HCT116 (cell line): ENCODE measurements around the gene XDH. TPM values are rescaled to one million over a fixed set of nuclear protein-coding genes. Genes with fewer than 3 reads are reported as not detected.

Experiments
- ATAC-seq: fragments of 200-7000 bp; cut with Tn5 transposase; 2 replicates; pipeline ENCODE4 v1.9.1; 2020; ENCODE audit warnings: mild to moderate bottlenecking, moderate library complexity
- BruUV-seq: library from RNA; stranded (reverse); fragments of 400-500 nt; replicated peaks from 2 replicates; lab custom pipeline; 2021; lab: Mats Ljungman, UMichigan
- CTCF ChIA-PET: fragments of 300-600 bp; sonication (Branson Sonifier 250); formaldehyde crosslinking; loops from one replicate; lab custom pipeline; 2021; ENCODE audit warnings: antibody characterized with exemption; lab: Charles Lee
- POLR2A ChIA-PET: fragments of 300-600, 350-600 bp; sonication (Branson Sonifier 250); formaldehyde crosslinking; loops from one replicate; lab custom pipeline; 2021; ENCODE audit warnings: antibody characterized with exemption; lab: Charles Lee
- RAD21 ChIA-PET, 2 experiments: fragments of 300-600 bp; sonication (Branson Sonifier 250); formaldehyde crosslinking; loops; one replicate each; lab custom pipeline; 2023; ENCODE audit warnings: low total read pairs in 2 of 2; ENCODE audit not compliant: uncharacterized antibody in 2 of 2, unreplicated experiment in 2 of 2, low non-redundant PET in 1 of 2; lab: Charles Lee
- DNase-seq: peaks from one replicate; pipeline ENCODE4 v3.0.0-alpha.2; 2010; ENCODE audit warnings: low read depth, low spot score
- H2AFZ ChIP-seq: fragments of 200-600 bp; shearing (Covaris generic), sonication (generic); 2 replicates; pipeline ENCODE4 v1.6.1; 2017; ENCODE audit warnings: low read depth, mixed run types, mixed read lengths, antibody characterized with exemption, low read length; ENCODE audit not compliant: poor library complexity, severe bottlenecking
- H3K27ac ChIP-seq: 2 replicates; pipeline ENCODE4 v1.5.1; 2012; ENCODE audit warnings: low read depth, low read length
- H3K27me3 ChIP-seq: fragments of 200-600 bp; sonication (generic); 2 replicates; pipeline ENCODE4 v1.6.1; 2016; ENCODE audit warnings: mixed run types, low read length, mixed read lengths; ENCODE audit not compliant: insufficient read depth
- H3K36me3 ChIP-seq, 2 experiments: fragments of 200-500 bp in 1 of 2; fragments of 200-600 bp in 1 of 2; sonication (Bioruptor generic) in 1 of 2; sonication (generic) in 1 of 2; 2 replicates each; pipeline versions ENCODE4 v1.5.1 to v1.6.1; 2014 to 2016; ENCODE audit warnings: low read length in 2 of 2, inconsistent platforms in 1 of 2, mixed read lengths in 1 of 2, mixed run types in 1 of 2; ENCODE audit not compliant: insufficient read depth in 2 of 2, control insufficient read depth in 1 of 2
- H3K4me1 ChIP-seq, 2 experiments: fragments of 200-600 bp in 1 of 2; sonication (generic) in 1 of 2; 2 replicates each; pipeline versions ENCODE4 v1.5.1 to v1.6.1; 2012 to 2017; ENCODE audit warnings: low read length in 2 of 2, inconsistent platforms in 1 of 2, mild to moderate bottlenecking in 1 of 2, mixed read lengths in 1 of 2, mixed run types in 1 of 2, moderate library complexity in 1 of 2; ENCODE audit not compliant: insufficient read depth in 2 of 2, control insufficient read depth in 1 of 2
- H3K4me2 ChIP-seq: fragments of 200-600 bp; sonication (generic); 2 replicates; pipeline ENCODE4 v1.6.1; 2017; ENCODE audit warnings: mixed run types, low read length, mixed read lengths
- H3K4me3 ChIP-seq, 2 experiments: fragments of 200-600 bp in 1 of 2; sonication (generic) in 1 of 2; replicated peaks in 1 of 2; 2 replicates each; pipeline ENCODE4 v1.5.1; 2011 to 2016; ENCODE audit warnings: low read length in 2 of 2, control low read depth in 1 of 2, low read depth in 1 of 2, mild to moderate bottlenecking in 1 of 2, mixed read lengths in 1 of 2, mixed run types in 1 of 2
- H3K79me2 ChIP-seq: fragments of 200-600 bp; sonication (generic); 2 replicates; pipeline ENCODE4 v1.6.1; 2017; ENCODE audit warnings: mild to moderate bottlenecking, mixed run types, low read length, moderate library complexity, mixed read lengths; ENCODE audit not compliant: insufficient read depth
- H3K9ac ChIP-seq: fragments of 200-600 bp; sonication (generic); 2 replicates; pipeline ENCODE4 v1.6.1; 2016; ENCODE audit warnings: low read length, mixed read lengths
- H3K9me2 ChIP-seq: fragments of 200-600 bp; sonication (generic), shearing (Covaris generic); 2 replicates; pipeline ENCODE4 v1.6.1; 2017; ENCODE audit warnings: mixed run types, mild to moderate bottlenecking, moderate library complexity; ENCODE audit not compliant: insufficient read depth
- H3K9me3 ChIP-seq, 2 experiments: fragments of 200-500 bp in 1 of 2; fragments of 200-600 bp in 1 of 2; sonication (Bioruptor generic) in 1 of 2; sonication (generic) in 1 of 2; 2 replicates each; pipeline ENCODE4 v1.6.1; 2014 to 2017; ENCODE audit warnings: low read length in 2 of 2, mixed read lengths in 2 of 2, inconsistent platforms in 1 of 2, low read depth in 1 of 2, mild to moderate bottlenecking in 1 of 2, mixed run types in 1 of 2, moderate library complexity in 1 of 2; ENCODE audit not compliant: control insufficient read depth in 1 of 2, insufficient read depth in 1 of 2
- H4K20me1 ChIP-seq: fragments of 200-600 bp; sonication (generic), shearing (Covaris generic); 2 replicates; pipeline ENCODE4 v1.6.1; 2017; ENCODE audit warnings: mixed run types, mild to moderate bottlenecking, moderate library complexity; ENCODE audit not compliant: insufficient read depth
- CBX3 ChIP-seq: IDR thresholded peaks from 2 replicates; pipeline ENCODE4 v1.6.1; 2012; ENCODE audit warnings: low read depth
- CEBPB ChIP-seq: IDR thresholded peaks from 2 replicates; pipeline ENCODE4 v1.6.1; 2012; ENCODE audit warnings: low read depth
- EZH2phosphoT487 ChIP-seq: fragments of 200-600 bp; IDR thresholded peaks from 2 replicates; pipeline ENCODE4 v1.6.1; 2018; ENCODE audit warnings: antibody characterized with exemption, borderline replicate concordance
- JUND ChIP-seq: IDR thresholded peaks from 2 replicates; pipeline ENCODE4 v1.6.1; 2012
- MAX ChIP-seq: IDR thresholded peaks from 2 replicates; pipeline ENCODE4 v1.6.1; 2012
- POLR2A ChIP-seq: IDR thresholded peaks from 2 replicates; pipeline ENCODE4 v1.7.0; 2011; ENCODE audit warnings: borderline replicate concordance; ENCODE audit not compliant: insufficient read depth, insufficient read length; ENCODE audit errors: extremely low read depth
- POLR2AphosphoS5 ChIP-seq: IDR thresholded peaks from 2 replicates; pipeline ENCODE4 v1.6.1; 2011; ENCODE audit warnings: mild to moderate bottlenecking, low read depth, low read length, moderate library complexity
- RAD21 ChIP-seq: IDR thresholded peaks from 2 replicates; pipeline ENCODE4 v1.6.1; 2012; ENCODE audit warnings: low read depth, mild to moderate bottlenecking
- SP1 ChIP-seq: IDR thresholded peaks from 2 replicates; pipeline ENCODE4 v1.6.1; 2012; ENCODE audit warnings: low read depth
- YY1 ChIP-seq: IDR thresholded peaks from 2 replicates; pipeline ENCODE4 v1.6.1; 2011; ENCODE audit warnings: low read length, low read depth, moderate library complexity, mild to moderate bottlenecking; ENCODE audit not compliant: insufficient replicate concordance; ENCODE audit errors: extremely low read depth
- ZFX ChIP-seq: fragments of 450-650 bp; IDR thresholded peaks from 2 replicates; pipeline ENCODE4 v1.6.1; 2017
- intact Hi-C: fragments of 100-400 bp; cut with micrococcal nuclease; formaldehyde crosslinking; loops from 2 replicates; pipeline ENCODE4 v1.10.0; 2022
- total RNA-seq: library from RNA; stranded (reverse); gene quantifications from one replicate; pipeline ENCODE4 v1.2.1, GENCODE V29; 2021; ENCODE audit not compliant: unreplicated experiment
- TF ChIP-seq, protein P1 (sequence below): IDR thresholded peaks from 2 replicates; pipeline ENCODE4 v1.6.1; 2012; ENCODE audit warnings: low read depth

The XDH gene
- total RNA-seq, 1 experiment from 2014 or later: 0.15 TPM

DNA sequence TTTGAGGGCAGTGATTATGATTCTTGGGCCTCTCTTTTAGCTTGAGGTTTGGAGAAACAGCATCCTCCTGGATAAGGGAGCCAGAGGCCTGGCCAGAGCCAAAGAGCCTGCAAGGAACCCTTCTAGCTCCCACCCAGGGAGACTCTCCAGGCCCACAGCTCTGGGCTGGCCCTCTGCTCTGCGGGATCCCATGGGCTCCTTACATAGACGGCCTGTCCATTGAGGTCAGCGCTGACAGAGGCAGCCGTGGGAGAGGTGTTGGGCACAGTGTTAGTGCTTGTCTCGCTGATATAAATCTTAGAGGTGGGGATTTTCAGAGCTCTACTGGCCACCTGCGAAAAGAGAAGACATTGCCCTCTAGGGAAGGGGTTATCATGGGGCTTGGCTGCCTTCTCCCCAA is 67.2 kb downstream of the XDH start (continued):
- TF ChIP-seq MAX (no peak), CBX3 (no peak), EZH2phosphoT487 (no peak), RAD21 (no peak), SP1 (no peak), JUND (no peak), POLR2A (no peak), POLR2AphosphoS5 (no peak), CEBPB (no peak)
- TF ChIP-seq, protein P1, sequence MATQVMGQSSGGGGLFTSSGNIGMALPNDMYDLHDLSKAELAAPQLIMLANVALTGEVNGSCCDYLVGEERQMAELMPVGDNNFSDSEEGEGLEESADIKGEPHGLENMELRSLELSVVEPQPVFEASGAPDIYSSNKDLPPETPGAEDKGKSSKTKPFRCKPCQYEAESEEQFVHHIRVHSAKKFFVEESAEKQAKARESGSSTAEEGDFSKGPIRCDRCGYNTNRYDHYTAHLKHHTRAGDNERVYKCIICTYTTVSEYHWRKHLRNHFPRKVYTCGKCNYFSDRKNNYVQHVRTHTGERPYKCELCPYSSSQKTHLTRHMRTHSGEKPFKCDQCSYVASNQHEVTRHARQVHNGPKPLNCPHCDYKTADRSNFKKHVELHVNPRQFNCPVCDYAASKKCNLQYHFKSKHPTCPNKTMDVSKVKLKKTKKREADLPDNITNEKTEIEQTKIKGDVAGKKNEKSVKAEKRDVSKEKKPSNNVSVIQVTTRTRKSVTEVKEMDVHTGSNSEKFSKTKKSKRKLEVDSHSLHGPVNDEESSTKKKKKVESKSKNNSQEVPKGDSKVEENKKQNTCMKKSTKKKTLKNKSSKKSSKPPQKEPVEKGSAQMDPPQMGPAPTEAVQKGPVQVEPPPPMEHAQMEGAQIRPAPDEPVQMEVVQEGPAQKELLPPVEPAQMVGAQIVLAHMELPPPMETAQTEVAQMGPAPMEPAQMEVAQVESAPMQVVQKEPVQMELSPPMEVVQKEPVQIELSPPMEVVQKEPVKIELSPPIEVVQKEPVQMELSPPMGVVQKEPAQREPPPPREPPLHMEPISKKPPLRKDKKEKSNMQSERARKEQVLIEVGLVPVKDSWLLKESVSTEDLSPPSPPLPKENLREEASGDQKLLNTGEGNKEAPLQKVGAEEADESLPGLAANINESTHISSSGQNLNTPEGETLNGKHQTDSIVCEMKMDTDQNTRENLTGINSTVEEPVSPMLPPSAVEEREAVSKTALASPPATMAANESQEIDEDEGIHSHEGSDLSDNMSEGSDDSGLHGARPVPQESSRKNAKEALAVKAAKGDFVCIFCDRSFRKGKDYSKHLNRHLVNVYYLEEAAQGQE: no peak

GRCh38 chr2:31344447-31344846 is 70.1 kb downstream of the XDH start:
- CTCF ChIA-PET: no interaction called here
- Histone ChIP-seq H3K4me1 (no peaks in the 10 kb centered on the region), H3K4me2 (no peak overlapping the region), H3K27me3 (peaks cover 14% of the 10 kb centered on the region; the same call in 1 of the 2 replicates), H3K4me3 (no peak overlapping the region), H4K20me1 (no peaks in the 10 kb centered on the region), H2AFZ (no peak overlapping the region), H3K36me3 (no peaks in the 10 kb centered on the region), H3K9ac (no peak overlapping the region), H3K9me2 (no peaks in the 10 kb centered on the region), H3K9me3 (no peaks in the 10 kb centered on the region), H3K79me2 (no peaks in the 10 kb centered on the region), H3K27ac (no peak overlapping the region)
- no TSS peak for BruUV-seq
- intact Hi-C loops: no loop called here
- DNase-seq (no peak), ATAC-seq (no peak)
- RAD21 ChIA-PET: no interaction called here
- no peak for TF ChIP-seq YY1
- no peak for TF ChIP-seq ZFX
- TF ChIP-seq CBX3: no peak
- no peak for TF ChIP-seq SP1
- POLR2A ChIA-PET: no interaction called here
